IMR-90 (cell line): ENCODE results near the gene CLIC5. TPM values are rescaled to one million over a fixed set of nuclear protein-coding genes. Genes with fewer than 3 reads are reported as not detected.

Experiments
- ATAC-seq: fragments of 200-7000 bp; cut with Tn5 transposase; 2 replicates; pipeline ENCODE4 v1.9.1; 2020; ENCODE audit warnings: low read depth, mild to moderate bottlenecking, moderate library complexity
- BruUV-seq: library from RNA; stranded (reverse); fragments of 400-500 nt; replicated peaks from 2 replicates; lab custom pipeline; 2021; lab: Mats Ljungman, UMichigan
- CTCF ChIA-PET: fragments of 300-600 bp; formaldehyde crosslinking; extraction: SDS; loops from one replicate; lab custom pipeline; 2021; ENCODE audit warnings: antibody characterized with exemption; lab: Yijun Ruan, JAX
- POLR2A ChIA-PET: fragments of 300-600 bp; sonication (Branson Sonifier 250); formaldehyde crosslinking; loops from one replicate; lab custom pipeline; 2022; ENCODE audit warnings: antibody characterized with exemption; ENCODE audit not compliant: unreplicated experiment; lab: Charles Lee
- DNase-seq: peaks from one replicate; pipeline ENCODE4 v3.0.0; 2013
- H2AFZ ChIP-seq: replicated peaks from 2 replicates; pipeline ENCODE3; 2013; ENCODE audit warnings: low read length, mild to moderate bottlenecking; ENCODE audit not compliant: poor library complexity
- H2AK5ac ChIP-seq: 2 replicates; pipeline ENCODE4 v1.6.1; 2013; ENCODE audit warnings: low read depth, low read length, inconsistent platforms
- H2AK9ac ChIP-seq: replicated peaks from 2 replicates; pipeline ENCODE3; 2013; ENCODE audit warnings: mild to moderate bottlenecking, low read depth, low read length, moderate library complexity; ENCODE audit not compliant: poor library complexity
- H2BK120ac ChIP-seq: 2 replicates; pipeline ENCODE4 v1.6.1; 2013; ENCODE audit warnings: low read depth, low read length, inconsistent platforms
- H2BK15ac ChIP-seq: 3 replicates; pipeline ENCODE4 v1.6.1; 2013; ENCODE audit warnings: low read depth, low read length, inconsistent platforms
- H2BK20ac ChIP-seq: 2 replicates; pipeline ENCODE4 v1.6.1; 2013; ENCODE audit warnings: low read depth, mild to moderate bottlenecking, inconsistent platforms, low read length, moderate library complexity
- H2BK5ac ChIP-seq: 2 replicates; pipeline ENCODE4 v1.6.1; 2013; ENCODE audit warnings: mild to moderate bottlenecking, low read depth, low read length, inconsistent platforms; ENCODE audit not compliant: poor library complexity, severe bottlenecking
- H3K14ac ChIP-seq: replicated peaks from 2 replicates; pipeline ENCODE4 v1.6.1; 2013; ENCODE audit warnings: low read depth, low read length, inconsistent platforms
- H3K18ac ChIP-seq: 2 replicates; pipeline ENCODE4 v1.6.1; 2013; ENCODE audit warnings: low read depth, low read length, control low read depth
- H3K23ac ChIP-seq: 2 replicates; pipeline ENCODE4 v1.6.1; 2013; ENCODE audit warnings: low read depth, low read length, inconsistent platforms
- H3K27ac ChIP-seq: 2 replicates; pipeline ENCODE4 v1.5.1; 2013; ENCODE audit warnings: mild to moderate bottlenecking, control low read depth, low read length; ENCODE audit not compliant: insufficient read depth
- H3K27me3 ChIP-seq: 2 replicates; pipeline ENCODE4 v1.6.1; 2013; ENCODE audit warnings: low read length; ENCODE audit not compliant: control insufficient read depth, insufficient read depth
- H3K36me3 ChIP-seq: 2 replicates; pipeline ENCODE4 v1.6.1; 2013; ENCODE audit warnings: low read length, mixed read lengths; ENCODE audit not compliant: control insufficient read depth, insufficient read depth
- H3K4ac ChIP-seq: 2 replicates; pipeline ENCODE4 v1.6.1; 2013; ENCODE audit warnings: low read depth, low read length, inconsistent platforms
- H3K4me1 ChIP-seq: 2 replicates; pipeline ENCODE4 v1.6.1; 2013; ENCODE audit warnings: low read length, mixed read lengths; ENCODE audit not compliant: control insufficient read depth, insufficient read depth
- H3K4me2 ChIP-seq: 2 replicates; pipeline ENCODE4 v1.6.1; 2013; ENCODE audit warnings: low read depth, mild to moderate bottlenecking, control low read depth, low read length, moderate library complexity
- H3K4me3 ChIP-seq: 2 replicates; pipeline ENCODE4 v1.5.1; 2013; ENCODE audit warnings: low read depth, mild to moderate bottlenecking, control low read depth, low read length, moderate library complexity; ENCODE audit not compliant: insufficient read depth
- H3K56ac ChIP-seq: 2 replicates; pipeline ENCODE4 v1.6.1; 2013; ENCODE audit warnings: low read length, inconsistent platforms; ENCODE audit not compliant: insufficient read depth; ENCODE audit errors: extremely low read depth
- H3K79me1 ChIP-seq, 2 experiments: 2 replicates each; pipeline ENCODE4 v1.6.1; 2013; ENCODE audit warnings: low read length in 2 of 2, inconsistent platforms in 1 of 2, low read depth in 1 of 2
- H3K9ac ChIP-seq: 2 replicates; pipeline ENCODE4 v1.6.1; 2013; ENCODE audit warnings: low read depth, low read length, control low read depth
- H3K9me1 ChIP-seq: 2 replicates; pipeline ENCODE4 v1.6.1; 2013; ENCODE audit warnings: low read length, inconsistent platforms; ENCODE audit not compliant: insufficient read depth
- H3K9me3 ChIP-seq: 2 replicates; pipeline ENCODE4 v1.6.1; 2013; ENCODE audit warnings: low read length; ENCODE audit not compliant: control insufficient read depth, insufficient read depth
- H4K20me1 ChIP-seq: 2 replicates; pipeline ENCODE4 v1.6.1; 2013; ENCODE audit warnings: low read length, inconsistent platforms; ENCODE audit not compliant: insufficient read depth
- H4K5ac ChIP-seq: 2 replicates; pipeline ENCODE4 v1.6.1; 2013; ENCODE audit warnings: mild to moderate bottlenecking, low read depth, low read length, control low read depth
- H4K8ac ChIP-seq, 2 experiments: 2 replicates each; pipeline ENCODE4 v1.6.1; 2013; ENCODE audit warnings: low read depth in 2 of 2, low read length in 2 of 2, control low read depth in 1 of 2, inconsistent platforms in 1 of 2
- H4K91ac ChIP-seq: 2 replicates; pipeline ENCODE4 v1.6.1; 2013; ENCODE audit warnings: low read depth, low read length, inconsistent platforms; ENCODE audit not compliant: insufficient read depth
- CEBPB ChIP-seq: IDR thresholded peaks from 2 replicates; pipeline ENCODE4 v1.6.1; 2012; ENCODE audit warnings: low read depth, low read length, improper control_type of control experiment
- CTCF ChIP-seq: conservative IDR thresholded peaks from 2 replicates; pipeline ENCODE4 v1.5.1; 2012; ENCODE audit warnings: mild to moderate bottlenecking, low read depth, low read length, improper control_type of control experiment
- ELK1 ChIP-seq: fragments of 150-350 bp; IDR thresholded peaks from 2 replicates; pipeline ENCODE4 v1.6.1; 2016; ENCODE audit warnings: low read depth, mild to moderate bottlenecking, low read length, moderate library complexity, borderline replicate concordance
- FOS ChIP-seq: fragments of 150-350 bp; IDR thresholded peaks from 2 replicates; pipeline ENCODE4 v1.6.1; 2016; ENCODE audit warnings: low read depth, low read length
- MXI1 ChIP-seq: IDR thresholded peaks from 2 replicates; pipeline ENCODE4 v1.6.1; 2012; ENCODE audit warnings: low read depth, mild to moderate bottlenecking, low read length, moderate library complexity, borderline replicate concordance
- WGBS, 2 experiments: methylation state at CpG; one replicate each; pipeline versions ENCODE4 v1.1.5 to v1.1.7; 2013; ENCODE audit warnings: missing lambda C conversion rate in 2 of 2; ENCODE audit not compliant: insufficient read length in 1 of 2; ENCODE audit errors: extremely low coverage in 2 of 2; 5-methylcytosine and 5-hydroxymethylcytosine counted together
- dilution Hi-C: fragments of 300-500 bp; cut with HindIII; formaldehyde crosslinking; loops from one replicate; pipeline ENCODE4 v1.14.3; 2018; ENCODE audit warnings: low sequenced_read_pairs; ENCODE audit not compliant: unreplicated experiment
- in situ Hi-C: fragments of 300-500 bp; cut with MboI; formaldehyde crosslinking; loops from 3 replicates; pipeline ENCODE4 v1.14.3; 2019; ENCODE audit warnings: low sequenced_read_pairs, inconsistent platforms, mixed read lengths
- intact Hi-C: fragments of 100-400 bp; cut with micrococcal nuclease; formaldehyde crosslinking; loops from 2 replicates; pipeline ENCODE4 v1.10.0; 2022
- polyA plus RNA-seq, 3 experiments: library from polyadenylated mRNA; depleted of rRNA; stranded (reverse); fragments of >200 nt; gene quantifications; 2 replicates each; pipeline ENCODE4 v1.2.3, GENCODE V29; 2012; ENCODE audit warnings: low replicate concordance in 1 of 3
- total RNA-seq: library from RNA; depleted of rRNA; stranded (reverse); fragments of >200 nt; gene quantifications from 2 replicates; pipeline ENCODE4 v1.2.3, GENCODE V29; 2012

The CLIC5 gene
- total and polyA plus RNA-seq, 2 of the 4 experiments (the other 2 are of a cell fraction), result not detected

- no peak overlapping the region for H4K5ac ChIP-seq
- no peak overlapping the region for H2BK20ac ChIP-seq
- no peak overlapping the region for H3K4me3 ChIP-seq
- H2BK5ac ChIP-seq, result no peak overlapping the region
- no peaks in the 10 kb centered on the region for H3K9me1 ChIP-seq
- no peak overlapping the region for H4K8ac ChIP-seq
- H3K79me1 ChIP-seq, result no peaks in the 10 kb centered on the region
- intact Hi-C loops, result no loop called here
- WGBS, 2 experiments, result 40% methylated on average over 1 of the region's 6 CpGs; no CpG with 5 or more reads in 1 of the 2 experiments
- H4K91ac ChIP-seq, result no peak overlapping the region
- no peak overlapping the region for H2AFZ ChIP-seq
- H3K4me1 ChIP-seq, result no peaks in the 10 kb centered on the region
- ChIA-PET POLR2A (no interaction called here), CTCF (interaction anchor here (0.6 to 0.7 kb wide), 3 partner anchors 212 to 1380 kb away, joined by 4 to 6 read pairs (median 5); no protein-coding TSS in a partner anchor)
- DNase-seq, result no peak
- H3K9ac ChIP-seq, result no peak overlapping the region
- H3K14ac ChIP-seq, result no peak overlapping the region
- dilution Hi-C loops, result no loop called here
- H3K4ac ChIP-seq, result no peak overlapping the region
- H3K4me2 ChIP-seq, result no peak overlapping the region
- no peak overlapping the region for H2BK15ac ChIP-seq
- no peak overlapping the region for H2BK120ac ChIP-seq
- in situ Hi-C loops, result no loop called here
- TF ChIP-seq MXI1 (no peak), CEBPB (no peak), ELK1 (no peak), CTCF (no peak), FOS (no peak)
- H3K23ac ChIP-seq, result no peak overlapping the region
- no peaks in the 10 kb centered on the region for H3K9me3 ChIP-seq
- no peak overlapping the region for H3K27ac ChIP-seq
- H3K27me3 ChIP-seq, result no peaks in the 10 kb centered on the region
- no peak for ATAC-seq
- no peak overlapping the region for H2AK5ac ChIP-seq
- H3K56ac ChIP-seq, result no peak overlapping the region
- H2AK9ac ChIP-seq, result no peak overlapping the region
- H3K18ac ChIP-seq, result no peak overlapping the region
- BruUV-seq, result no TSS peak
- no peaks in the 10 kb centered on the region for H3K36me3 ChIP-seq
- H4K20me1 ChIP-seq, result no peaks in the 10 kb centered on the region
These were observed 16.7 kb upstream of the CLIC5 start for GRCh38 chr6:46032110-46032998.
